Measurements from ENCODE around the gene WNT3.

- TF ChIP-seq BHLHE40 (IDR thresholded peaks at IDR 0.05; ENCODE audit: borderline replicate concordance) (no peak), SP1 (IDR thresholded peaks at IDR 0.05) (no peak), ZNF384 (IDR thresholded peaks at IDR 0.05) (no peak), ARNT (IDR thresholded peaks at IDR 0.05) (no peak), L3MBTL2 (conservative IDR thresholded peaks at IDR 0.05) (no peak), TARDBP (IDR thresholded peaks at IDR 0.05) (no peak), SUZ12 (IDR thresholded peaks at IDR 0.05) (no peak), FOXA1 (IDR thresholded peaks at IDR 0.05) (no peak), FOXK2 (IDR thresholded peaks at IDR 0.05) (no peak), FOXM1 (IDR thresholded peaks at IDR 0.05; ENCODE audit: borderline replicate concordance) (no peak), PKNOX1 (IDR thresholded peaks at IDR 0.05) (no peak), NFRKB (IDR thresholded peaks at IDR 0.05) (no peak)
Observed at GRCh38 chr17:46763416-46763815, 55.1 kb downstream of the WNT3 start.

Measured in HEK293T (cell line).